ENCODE results near the gene SEMA4F. TPM values are rescaled to one million over a fixed set of nuclear protein-coding genes. Genes with fewer than 3 reads are reported as not detected.
A peak's percentile ranks its signal among the peaks of the same experiment; 100 is the strongest.

The SEMA4F gene
- total RNA-seq, 1 experiment from 2014 or later: 1.8 TPM

GRCh38 chr2:74715081-74715791, 61.2 kb downstream of the SEMA4F start:
- no peaks in the 10 kb centered on the region for H3K36me3 ChIP-seq
- no peaks in the 10 kb centered on the region for H3K27me3 ChIP-seq
- no peaks in the 10 kb centered on the region for H3K9me3 ChIP-seq
- peak; percentile 83 for DNase-seq
- peak overlapping the region; percentile 45 for H3K4me3 ChIP-seq

GRCh38 chr2:74715880-74716279, 61.8 kb downstream of the SEMA4F start:
- no peak for DNase-seq
- Histone ChIP-seq H3K9me3 (no peaks in the 10 kb centered on the region), H3K27me3 (no peaks in the 10 kb centered on the region), H3K4me3 (peak overlapping the region; percentile 45), H3K36me3 (no peaks in the 10 kb centered on the region)

- H3K36me3 ChIP-seq: no peaks in the 10 kb centered on the region
- H3K4me3 ChIP-seq: no peak overlapping the region
- no peaks in the 10 kb centered on the region for H3K9me3 ChIP-seq
- H3K27me3 ChIP-seq: no peaks in the 10 kb centered on the region
- DNase-seq: no peak
Observed at GRCh38 chr2:74719066-74719465, 65.0 kb downstream of the SEMA4F start.

GRCh38 chr2:74721316-74721715, 67.3 kb downstream of the SEMA4F start:
- no peak overlapping the region for H3K4me3 ChIP-seq
- H3K36me3 ChIP-seq: no peaks in the 10 kb centered on the region
- no peaks in the 10 kb centered on the region for H3K9me3 ChIP-seq
- no peaks in the 10 kb centered on the region for H3K27me3 ChIP-seq
- no peak for DNase-seq

- no peaks in the 10 kb centered on the region for H3K9me3 ChIP-seq
- DNase-seq: no peak
- no peaks in the 10 kb centered on the region for H3K36me3 ChIP-seq
- no peak overlapping the region for H3K4me3 ChIP-seq
- no peaks in the 10 kb centered on the region for H3K27me3 ChIP-seq
Observed at GRCh38 chr2:74724496-74724895, 70.4 kb downstream of the SEMA4F start.

- no peaks in the 10 kb centered on the region for H3K27me3 ChIP-seq
- no peak for DNase-seq
- H3K4me3 ChIP-seq: no peak overlapping the region
Observed at GRCh38 chr2:74725287-74725686, 71.2 kb downstream of the SEMA4F start.

GRCh38 chr2:74728842-74729241, 74.8 kb downstream of the SEMA4F start:
- Histone ChIP-seq H3K27me3 (no peaks in the 10 kb centered on the region), H3K4me3 (no peak overlapping the region), H3K36me3 (no peaks in the 10 kb centered on the region), H3K9me3 (no peaks in the 10 kb centered on the region)
- DNase-seq: no peak

More at GRCh38 chr2:74725287-74725686, 71.2 kb downstream of the SEMA4F start:
- H3K36me3 ChIP-seq: no peaks in the 10 kb centered on the region
- H3K9me3 ChIP-seq: no peaks in the 10 kb centered on the region

GRCh38 chr2:74730530-74730929, 76.5 kb downstream of the SEMA4F start:
- Histone ChIP-seq H3K36me3 (no peaks in the 10 kb centered on the region), H3K4me3 (no peak overlapping the region), H3K9me3 (no peaks in the 10 kb centered on the region), H3K27me3 (no peaks in the 10 kb centered on the region)
- DNase-seq: no peak

Other genes with a start within 250 kb of the SEMA4F start
- gene C2orf81, start 232.6 kb upstream of the SEMA4F start, total RNA-seq (2014; rRNA removed; shearing (Covaris generic); ENCODE audit: low replicate concordance): not detected in 2 replicates
- 25.3 and 26.9 TPM in 2 replicates for gene WDR54, start 232.5 kb upstream of the SEMA4F start, total RNA-seq (2014; rRNA removed; shearing (Covaris generic); ENCODE audit: low replicate concordance)
- 8.8 and 12.7 TPM in 2 replicates for gene RTKN, start 212.3 kb upstream of the SEMA4F start, total RNA-seq (2014; rRNA removed; shearing (Covaris generic); ENCODE audit: low replicate concordance)
- gene INO80B, start 199.2 kb upstream of the SEMA4F start, total RNA-seq (2014; rRNA removed; shearing (Covaris generic); ENCODE audit: low replicate concordance): 14.0 and 60.4 TPM in 2 replicates
- 7.5 and 15.4 TPM in 2 replicates for gene WBP1, start 195.8 kb upstream of the SEMA4F start, total RNA-seq (2014; rRNA removed; shearing (Covaris generic); ENCODE audit: low replicate concordance)
- gene MOGS, start 188.9 kb upstream of the SEMA4F start, total RNA-seq (2014; rRNA removed; shearing (Covaris generic); ENCODE audit: low replicate concordance): 23.0 and 51.6 TPM in 2 replicates
- 33.7 and 48.9 TPM in 2 replicates for gene MRPL53, start 181.6 kb upstream of the SEMA4F start, total RNA-seq (2014; rRNA removed; shearing (Covaris generic); ENCODE audit: low replicate concordance)
- 6.8 and 10.8 TPM in 2 replicates for gene CCDC142, start 171.2 kb upstream of the SEMA4F start, total RNA-seq (2014; rRNA removed; shearing (Covaris generic); ENCODE audit: low replicate concordance)
- gene TTC31, start 171.2 kb upstream of the SEMA4F start, total RNA-seq (2014; rRNA removed; shearing (Covaris generic); ENCODE audit: low replicate concordance): 8.6 and 16.3 TPM in 2 replicates
- gene LBX2, start 154.6 kb upstream of the SEMA4F start, total RNA-seq (2014; rRNA removed; shearing (Covaris generic); ENCODE audit: low replicate concordance): 0.95 and 1.2 TPM in 2 replicates
- gene PCGF1, start 146.6 kb upstream of the SEMA4F start, total RNA-seq (2014; rRNA removed; shearing (Covaris generic); ENCODE audit: low replicate concordance): 23.9 and 24.4 TPM in 2 replicates
- 0.07 and 1.2 TPM in 2 replicates for gene TLX2, start 139.8 kb upstream of the SEMA4F start, total RNA-seq (2014; rRNA removed; shearing (Covaris generic); ENCODE audit: low replicate concordance)
- gene DQX1, start 128.0 kb upstream of the SEMA4F start, total RNA-seq (2014; rRNA removed; shearing (Covaris generic); ENCODE audit: low replicate concordance): not detected in 2 replicates
- 70.0 and 143 TPM in 2 replicates for gene AUP1, start 124.5 kb upstream of the SEMA4F start, total RNA-seq (2014; rRNA removed; shearing (Covaris generic); ENCODE audit: low replicate concordance)
- gene HTRA2, start 124.3 kb upstream of the SEMA4F start, total RNA-seq (2014; rRNA removed; shearing (Covaris generic); ENCODE audit: low replicate concordance): 49.9 and 53.9 TPM in 2 replicates
- 17.8 and 22.9 TPM in 2 replicates for gene LOXL3, start 100.3 kb upstream of the SEMA4F start, total RNA-seq (2014; rRNA removed; shearing (Covaris generic); ENCODE audit: low replicate concordance)
- gene DOK1, start 99.5 kb upstream of the SEMA4F start, total RNA-seq (2014; rRNA removed; shearing (Covaris generic); ENCODE audit: low replicate concordance): 10.9 and 21.9 TPM in 2 replicates
- gene M1AP, start 5.9 kb upstream of the SEMA4F start, total RNA-seq (2014; rRNA removed; shearing (Covaris generic); ENCODE audit: low replicate concordance): not detected in 2 replicates
- 27.8 and 28.9 TPM in 2 replicates for gene HK2, start 179.9 kb downstream of the SEMA4F start, total RNA-seq (2014; rRNA removed; shearing (Covaris generic); ENCODE audit: low replicate concordance)